WTC11 (cell line): ENCODE measurements around the gene UBL7.

ENCODE experiments used
- CTCF ChIP-seq: fragments of 200-600 bp; IDR thresholded peaks from 2 replicates; pipeline ENCODE4 v1.8.0; 2022; ENCODE audit warnings: antibody characterized with exemption
- JUN ChIP-seq: sonication (generic); formaldehyde crosslinking; IDR thresholded peaks from 2 replicates; pipeline ENCODE4 v1.8.0; 2023; ENCODE audit warnings: mild to moderate bottlenecking, missing genetic modification reagents
- TEAD4 ChIP-seq: sonication (generic); formaldehyde crosslinking; IDR thresholded peaks from 2 replicates; pipeline ENCODE4 v1.8.0; 2022; ENCODE audit warnings: mild to moderate bottlenecking, missing genetic modification reagents
- TP53 ChIP-seq: sonication (generic); formaldehyde crosslinking; IDR thresholded peaks from 2 replicates; pipeline ENCODE4 v1.8.1; 2023; ENCODE audit warnings: mild to moderate bottlenecking, missing genetic modification reagents
- TF ChIP-seq, protein P1 (sequence below): sonication (generic); formaldehyde crosslinking; IDR thresholded peaks from 2 replicates; pipeline ENCODE4 v1.8.1; 2023; ENCODE audit warnings: mild to moderate bottlenecking, moderate library complexity, missing genetic modification reagents

- TF ChIP-seq CTCF (no peak), TEAD4 (CRISPR knock-in tag) (no peak), TP53 (CRISPR knock-in tag) (no peak), JUN (CRISPR knock-in tag) (no peak)
- TF ChIP-seq, protein P1, sequence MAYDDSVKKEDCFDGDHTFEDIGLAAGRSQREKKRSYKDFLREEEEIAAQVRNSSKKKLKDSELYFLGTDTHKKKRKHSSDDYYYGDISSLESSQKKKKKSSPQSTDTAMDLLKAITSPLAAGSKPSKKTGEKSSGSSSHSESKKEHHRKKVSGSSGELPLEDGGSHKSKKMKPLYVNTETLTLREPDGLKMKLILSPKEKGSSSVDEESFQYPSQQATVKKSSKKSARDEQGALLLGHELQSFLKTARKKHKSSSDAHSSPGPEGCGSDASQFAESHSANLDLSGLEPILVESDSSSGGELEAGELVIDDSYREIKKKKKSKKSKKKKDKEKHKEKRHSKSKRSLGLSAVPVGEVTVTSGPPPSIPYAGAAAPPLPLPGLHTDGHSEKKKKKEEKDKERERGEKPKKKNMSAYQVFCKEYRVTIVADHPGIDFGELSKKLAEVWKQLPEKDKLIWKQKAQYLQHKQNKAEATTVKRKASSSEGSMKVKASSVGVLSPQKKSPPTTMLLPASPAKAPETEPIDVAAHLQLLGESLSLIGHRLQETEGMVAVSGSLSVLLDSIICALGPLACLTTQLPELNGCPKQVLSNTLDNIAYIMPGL (CRISPR knock-in tag): no peak
Measured at GRCh38 chr15:74442063-74442462, 18.9 kb downstream of the UBL7 start.
